ENCODE measurements around the gene ANO1. TPM values are rescaled to one million over a fixed set of nuclear protein-coding genes. Genes with fewer than 3 reads are reported as not detected.

The ANO1 gene
- total and polyA plus RNA-seq, 12 donors, result 0.67 to 6.7 (median 2.2) TPM

- no peaks in the 10 kb centered on the region for H3K27me3 ChIP-seq
- WGBS, 4 donors, result 81 to 88% (median 83%) methylated on average over 14 of the region's 14 CpGs
- intact Hi-C loops (cut with DNase I), result no loop called here
- no peak for DNase-seq
- no peak overlapping the region for H3K4me3 ChIP-seq
- TF ChIP-seq CTCF (IDR thresholded peaks at IDR 0.05) (no peak), POLR2A (IDR thresholded peaks at IDR 0.05) (no peak)
- no peaks in the 10 kb centered on the region for H3K36me3 ChIP-seq (replicated peaks in 1 of 2)
- H3K27ac ChIP-seq, result no peak overlapping the region
- H3K4me1 ChIP-seq (replicated peaks in 1 of 2), result no peaks in the 10 kb centered on the region
- no peaks in the 10 kb centered on the region for H3K9me3 ChIP-seq (replicated peaks in 1 of 3)
Measured at GRCh38 chr11:70155386-70155785, 77.3 kb downstream of the ANO1 start.

DNA sequence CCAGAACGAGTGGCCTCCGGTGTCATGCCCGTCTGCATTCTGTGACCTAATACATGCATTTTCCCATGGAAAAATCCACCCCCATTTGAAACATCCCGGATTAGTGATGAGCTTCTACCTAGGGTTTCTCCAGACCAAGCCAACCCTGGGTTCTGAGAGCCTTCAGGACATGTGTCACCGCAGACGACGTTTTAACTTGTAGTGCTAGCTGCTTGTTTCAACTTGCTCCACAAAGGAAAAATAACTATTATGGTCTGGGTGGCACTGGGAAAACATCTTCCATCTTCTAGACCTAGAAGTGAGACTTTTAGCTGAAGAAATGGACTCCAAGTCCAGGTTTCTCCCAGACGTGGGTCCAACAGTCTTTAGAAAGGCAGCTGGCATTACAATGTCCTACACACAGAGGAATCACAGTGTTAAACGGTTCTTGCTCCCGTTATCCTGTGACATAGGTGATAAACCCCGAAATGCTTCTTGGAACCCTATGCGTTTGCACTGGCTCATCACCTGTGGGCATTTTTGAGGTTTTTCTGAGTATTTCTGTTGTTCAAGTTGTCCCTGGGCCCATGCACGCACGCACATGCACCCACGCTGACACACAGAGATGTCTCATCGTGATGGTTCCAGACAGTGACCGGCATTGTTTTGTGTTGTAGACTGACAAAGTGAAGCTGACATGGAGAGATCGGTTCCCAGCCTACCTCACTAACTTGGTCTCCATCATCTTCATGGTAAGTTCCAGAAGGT lies 78.3 kb downstream of the ANO1 start:
- no peaks in the 10 kb centered on the region for H3K9me3 ChIP-seq (replicated peaks in 1 of 3)
- H3K36me3 ChIP-seq (replicated peaks in 1 of 2), result no peaks in the 10 kb centered on the region
- DNase-seq, result no peak
- H3K4me1 ChIP-seq (replicated peaks in 1 of 2), result no peaks in the 10 kb centered on the region
- H3K27ac ChIP-seq, result no peak overlapping the region
- H3K27me3 ChIP-seq, result no peaks in the 10 kb centered on the region
- TF ChIP-seq CTCF (IDR thresholded peaks at IDR 0.05) (no peak), POLR2A (IDR thresholded peaks at IDR 0.05) (no peak)
- no peak overlapping the region for H3K4me3 ChIP-seq
- intact Hi-C loops (cut with DNase I), result no loop called here
- 79 to 85% (median 83%) methylated on average over 18 of the region's 18 CpGs for WGBS, 4 donors

DNA sequence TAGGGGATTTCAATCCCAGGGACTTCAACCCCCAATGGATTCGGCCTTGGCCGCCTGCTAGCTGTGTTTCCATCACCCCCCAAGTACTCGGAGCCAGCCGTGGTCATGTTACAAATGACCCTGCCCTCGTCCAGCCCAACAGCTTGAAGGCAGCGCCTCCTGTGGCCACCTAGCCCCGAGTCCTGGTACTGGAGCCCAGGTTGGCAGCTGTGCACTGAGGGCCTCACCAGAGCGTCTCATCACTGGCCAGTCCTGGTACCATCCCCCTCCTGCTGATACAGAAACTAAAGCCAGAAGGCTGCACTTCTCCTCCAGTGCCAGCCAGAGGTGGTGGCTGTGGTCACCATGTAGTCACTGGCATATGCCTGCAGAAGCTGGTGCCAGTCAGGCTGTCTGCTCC lies 80.1 kb downstream of the ANO1 start:
- DNase-seq, result peak in 1 of 7 donors; percentile 13
- intact Hi-C loops (cut with DNase I), result no loop called here
- Histone ChIP-seq H3K4me1 (replicated peaks in 1 of 2) (no peaks in the 10 kb centered on the region), H3K27ac (no peak overlapping the region), H3K36me3 (replicated peaks in 1 of 2) (no peaks in the 10 kb centered on the region), H3K27me3 (no peaks in the 10 kb centered on the region), H3K9me3 (replicated peaks in 1 of 3) (no peaks in the 10 kb centered on the region), H3K4me3 (no peak overlapping the region)
- TF ChIP-seq POLR2A (IDR thresholded peaks at IDR 0.05), result no peak
- TF ChIP-seq CTCF (IDR thresholded peaks at IDR 0.05), result peak in 2 of 6 experiments; percentile 5 to 24
- 33 to 51% (median 36%) methylated on average over 3 to 8 of the region's 8 CpGs for WGBS, 4 donors

DNA sequence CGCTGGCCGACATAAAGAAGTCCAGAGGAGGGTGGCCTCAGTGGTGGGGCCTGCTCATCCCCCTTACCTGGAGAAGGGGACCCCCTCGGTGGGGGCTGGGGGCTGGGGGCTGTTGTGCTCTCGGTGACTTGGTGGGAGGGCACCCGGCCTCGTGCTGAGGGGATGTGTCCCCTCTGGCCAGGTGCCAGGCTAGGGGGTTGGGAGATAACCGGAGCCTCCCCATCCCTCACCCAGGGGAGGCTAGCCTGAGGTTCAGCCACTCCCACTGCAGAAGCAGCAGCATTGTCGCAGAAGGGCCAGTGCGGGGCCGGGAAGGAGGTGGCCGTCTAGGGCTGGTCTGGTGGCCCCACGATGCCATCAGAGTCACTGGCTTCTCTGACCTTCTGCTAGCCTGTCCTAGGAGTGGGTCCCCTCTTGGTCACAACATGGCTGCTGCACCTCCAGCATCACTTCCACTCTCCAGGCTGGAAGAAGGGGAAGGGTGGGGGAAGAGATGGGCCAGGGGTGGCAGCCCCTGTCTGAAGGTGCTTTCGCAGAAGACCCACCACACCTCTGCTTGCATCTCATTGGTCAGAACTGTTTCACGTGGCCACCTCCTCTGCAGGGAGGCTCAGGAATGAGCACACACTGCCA lies 80.8 kb downstream of the ANO1 start:
- no peaks in the 10 kb centered on the region for H3K27me3 ChIP-seq
- H3K9me3 ChIP-seq (replicated peaks in 1 of 3), result no peaks in the 10 kb centered on the region
- no peak overlapping the region for H3K4me3 ChIP-seq
- DNase-seq, result no peak
- intact Hi-C loops (cut with DNase I), result no loop called here
- H3K4me1 ChIP-seq (replicated peaks in 1 of 2), result no peaks in the 10 kb centered on the region
- no peak for TF ChIP-seq CTCF (IDR thresholded peaks at IDR 0.05)
- no peak for TF ChIP-seq POLR2A (IDR thresholded peaks at IDR 0.05)
- H3K27ac ChIP-seq, result no peak overlapping the region
- H3K36me3 ChIP-seq (replicated peaks in 1 of 2), result no peaks in the 10 kb centered on the region
- WGBS, 4 donors, result 72 to 92% (median 88%) methylated on average over 7 to 14 of the region's 14 CpGs
